ENCODE measurements around the gene COMP. TPM values are rescaled to one million over a fixed set of nuclear protein-coding genes. Genes with fewer than 3 reads are reported as not detected.

COMP gene
- total and polyA plus RNA-seq, 2 donors: 0.90 to 25.0 TPM

- Histone ChIP-seq H3K27ac (ENCODE audit: low read depth) (no peak overlapping the region), H3K4me3 (ENCODE audit: low read depth, low read length) (no peak overlapping the region), H3K4me1 (ENCODE audit: insufficient read depth) (peaks cover 1% of the 10 kb centered on the region), H3K36me3 (ENCODE audit: insufficient read depth) (no peaks in the 10 kb centered on the region)
- no peak for DNase-seq (ENCODE audit: extremely low spot score)
- WGBS: 75% methylated on average over 16 of the region's 16 CpGs
Measured at GRCh38 chr19:18784786-18785120, 6.4 kb downstream of the COMP start.

- WGBS: 83% methylated on average over 19 of the region's 19 CpGs
- H3K4me3 ChIP-seq (ENCODE audit: low read depth, low read length): no peak overlapping the region
- no peaks in the 10 kb centered on the region for H3K36me3 ChIP-seq (ENCODE audit: insufficient read depth)
- no peak for DNase-seq (ENCODE audit: extremely low spot score)
- no peak overlapping the region for H3K27ac ChIP-seq (ENCODE audit: low read depth)
- no peaks in the 10 kb centered on the region for H3K4me1 ChIP-seq (ENCODE audit: insufficient read depth)
Measured at GRCh38 chr19:18783958-18784785, 6.9 kb downstream of the COMP start.

- no peak overlapping the region for H3K4me3 ChIP-seq (ENCODE audit: low read depth, low read length)
- no peaks in the 10 kb centered on the region for H3K36me3 ChIP-seq (ENCODE audit: insufficient read depth)
- DNase-seq (ENCODE audit: extremely low spot score): no peak
- no peak overlapping the region for H3K27ac ChIP-seq (ENCODE audit: low read depth)
- no peaks in the 10 kb centered on the region for H3K4me1 ChIP-seq (ENCODE audit: insufficient read depth)
- WGBS: 89% methylated on average over 22 of the region's 22 CpGs
Measured at GRCh38 chr19:18782559-18783225, 8.4 kb downstream of the COMP start.

GRCh38 chr19:18781885-18782527, 9.1 kb downstream of the COMP start:
- DNase-seq (ENCODE audit: extremely low spot score): no peak
- Histone ChIP-seq H3K4me1 (ENCODE audit: insufficient read depth) (no peaks in the 10 kb centered on the region), H3K4me3 (ENCODE audit: low read depth, low read length) (no peak overlapping the region), H3K27ac (ENCODE audit: low read depth) (no peak overlapping the region), H3K36me3 (ENCODE audit: insufficient read depth) (no peaks in the 10 kb centered on the region)
- WGBS: 80% methylated on average over 20 of the region's 20 CpGs

GRCh38 chr19:18781047-18781600, 10.0 kb downstream of the COMP start:
- no peaks in the 10 kb centered on the region for H3K36me3 ChIP-seq (ENCODE audit: insufficient read depth)
- 92% methylated on average over 14 of the region's 14 CpGs for WGBS
- H3K27ac ChIP-seq (ENCODE audit: low read depth): no peak overlapping the region
- DNase-seq (ENCODE audit: extremely low spot score): no peak
- no peaks in the 10 kb centered on the region for H3K4me1 ChIP-seq (ENCODE audit: insufficient read depth)
- H3K4me3 ChIP-seq (ENCODE audit: low read depth, low read length): no peak overlapping the region

GRCh38 chr19:18780631-18781030, 10.5 kb downstream of the COMP start:
- H3K4me3 ChIP-seq (ENCODE audit: low read depth, low read length): no peak overlapping the region
- no peaks in the 10 kb centered on the region for H3K4me1 ChIP-seq (ENCODE audit: insufficient read depth)
- no peaks in the 10 kb centered on the region for H3K36me3 ChIP-seq (ENCODE audit: insufficient read depth)
- WGBS: 81% methylated on average over 10 of the region's 10 CpGs
- H3K27ac ChIP-seq (ENCODE audit: low read depth): no peak overlapping the region
- DNase-seq (ENCODE audit: extremely low spot score): no peak

- no peak overlapping the region for H3K27ac ChIP-seq (ENCODE audit: low read depth)
- no peaks in the 10 kb centered on the region for H3K4me1 ChIP-seq (ENCODE audit: insufficient read depth)
- WGBS: 86% methylated on average over 17 of the region's 17 CpGs
- no peaks in the 10 kb centered on the region for H3K36me3 ChIP-seq (ENCODE audit: insufficient read depth)
- DNase-seq (ENCODE audit: extremely low spot score): no peak
- no peak overlapping the region for H3K4me3 ChIP-seq (ENCODE audit: low read depth, low read length)
Measured at GRCh38 chr19:18780081-18780480, 11.0 kb downstream of the COMP start.

- WGBS: 85% methylated on average over 14 of the region's 14 CpGs
- Histone ChIP-seq H3K4me1 (ENCODE audit: insufficient read depth) (no peaks in the 10 kb centered on the region), H3K4me3 (ENCODE audit: low read depth, low read length) (no peak overlapping the region), H3K36me3 (ENCODE audit: insufficient read depth) (no peaks in the 10 kb centered on the region), H3K27ac (ENCODE audit: low read depth) (no peak overlapping the region)
- DNase-seq (ENCODE audit: extremely low spot score): no peak
Measured at GRCh38 chr19:18778826-18779495, 12.1 kb downstream of the COMP start.

- no peaks in the 10 kb centered on the region for H3K36me3 ChIP-seq (ENCODE audit: insufficient read depth)
- WGBS: 79% methylated on average over 11 of the region's 11 CpGs
- DNase-seq (ENCODE audit: extremely low spot score): no peak
- H3K27ac ChIP-seq (ENCODE audit: low read depth): no peak overlapping the region
- H3K4me1 ChIP-seq (ENCODE audit: insufficient read depth): no peaks in the 10 kb centered on the region
- no peak overlapping the region for H3K4me3 ChIP-seq (ENCODE audit: low read depth, low read length)
Measured at GRCh38 chr19:18778076-18778389, 13.1 kb downstream of the COMP start.

- no peaks in the 10 kb centered on the region for H3K4me1 ChIP-seq (ENCODE audit: insufficient read depth)
- H3K36me3 ChIP-seq (ENCODE audit: insufficient read depth): no peaks in the 10 kb centered on the region
- DNase-seq (ENCODE audit: extremely low spot score): no peak
- WGBS: 79% methylated on average over 71 of the region's 71 CpGs
- no peak overlapping the region for H3K27ac ChIP-seq (ENCODE audit: low read depth)
- no peak overlapping the region for H3K4me3 ChIP-seq (ENCODE audit: low read depth, low read length)
Measured at GRCh38 chr19:18777301-18778075, 13.6 kb downstream of the COMP start.

GRCh38 chr19:18776736-18777135, 14.4 kb downstream of the COMP start:
- Histone ChIP-seq H3K36me3 (ENCODE audit: insufficient read depth) (no peaks in the 10 kb centered on the region), H3K27ac (ENCODE audit: low read depth) (no peak overlapping the region), H3K4me3 (ENCODE audit: low read depth, low read length) (no peak overlapping the region), H3K4me1 (ENCODE audit: insufficient read depth) (no peaks in the 10 kb centered on the region)
- WGBS: 84% methylated on average over 12 of the region's 12 CpGs
- DNase-seq (ENCODE audit: extremely low spot score): no peak

- WGBS: 78% methylated on average over 8 of the region's 8 CpGs
- DNase-seq (ENCODE audit: extremely low spot score): no peak
- H3K4me3 ChIP-seq (ENCODE audit: low read depth, low read length): no peak overlapping the region
- H3K27ac ChIP-seq (ENCODE audit: low read depth): no peak overlapping the region
- no peaks in the 10 kb centered on the region for H3K36me3 ChIP-seq (ENCODE audit: insufficient read depth)
- H3K4me1 ChIP-seq (ENCODE audit: insufficient read depth): no peaks in the 10 kb centered on the region
Measured at GRCh38 chr19:18776288-18776594, 14.9 kb downstream of the COMP start.

Data from urinary bladder (tissue), 4 donors.